Diencephalon (tissue), 1 donor: Measurements from ENCODE around the gene C4orf17. TPM values are rescaled to one million over a fixed set of nuclear protein-coding genes. Genes with fewer than 3 reads are reported as not detected.

Experiments used
- total RNA-seq: library from RNA; depleted of rRNA; stranded (reverse); fragments of >200 nt; gene quantifications from one replicate; pipeline ENCODE4 v1.2.3, GENCODE V29; 2014

Gene C4orf17
- not detected for total RNA-seq

GRCh38 chr4:99510721-99511120 is at the start of gene C4orf17:
Gene C4orf17 (plus strand): TSS chr4:99511021. CDS start chr4:99513082, 2,061 bp downstream.

GRCh38 chr4:99563310-99564186 is 52.7 kb downstream of the C4orf17 start, which contains the start of gene TRMT10A:
Gene TRMT10A (minus strand): TSS chr4:99564039. CDS start chr4:99559338, 4,701 bp downstream.

DNA sequence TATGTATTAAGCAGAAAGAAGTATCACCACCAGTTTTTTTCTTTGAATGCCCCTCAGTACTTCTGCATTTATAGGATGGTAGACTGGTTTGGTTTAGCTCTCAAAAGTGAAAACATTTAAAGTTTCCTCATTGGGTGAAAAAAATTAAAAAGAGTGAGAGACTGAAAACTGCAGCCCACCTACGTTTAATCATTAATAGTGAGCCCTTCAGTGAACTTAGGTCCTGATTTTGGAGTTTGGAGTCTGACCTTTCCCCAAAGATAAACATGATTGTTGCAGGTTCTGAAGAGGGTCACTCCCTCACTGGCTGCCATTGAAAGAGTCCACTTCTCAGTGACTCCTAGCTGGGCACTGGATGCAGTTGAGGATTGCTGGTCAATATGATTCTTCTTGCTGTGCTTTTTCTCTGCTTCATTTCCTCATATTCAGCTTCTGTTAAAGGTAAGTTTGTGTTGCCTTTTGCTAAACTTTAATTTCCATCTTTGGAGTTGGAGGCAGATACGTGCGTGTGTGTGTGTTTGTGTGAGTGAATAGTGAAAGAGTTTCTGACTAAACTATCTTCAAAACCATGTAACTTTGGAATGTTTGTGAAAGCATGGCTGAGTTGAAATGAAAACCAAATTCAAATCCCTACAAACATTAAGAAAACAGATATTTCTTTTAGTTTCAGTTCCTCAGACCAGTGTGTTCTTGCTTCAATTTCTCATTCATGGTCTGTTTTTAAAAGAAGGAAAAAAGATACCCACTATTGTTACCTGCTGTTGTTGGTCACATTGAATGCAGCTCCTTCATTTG is 63.9 kb downstream of the C4orf17 start, which contains the start of gene MTTP:
MTTP (plus strand) TSS at position 295 of the 795 bp plus-strand sequence; CDS start at position 381, 86 bp downstream.

Other genes with a start within 250 kb of the C4orf17 start
- gene ADH1A, start 220.0 kb upstream of the C4orf17 start, total RNA-seq, result not detected
- gene ADH1B, start 189.6 kb upstream of the C4orf17 start, total RNA-seq, result 0.23 TPM
- gene ADH1C, start 158.3 kb upstream of the C4orf17 start, total RNA-seq, result not detected
- gene ADH7, start 75.7 kb upstream of the C4orf17 start, total RNA-seq, result not detected
- gene TRMT10A, start 53.0 kb downstream of the C4orf17 start, total RNA-seq, result 5.8 TPM
- 3.9 TPM for gene MTTP, start 63.8 kb downstream of the C4orf17 start, total RNA-seq
- under 0.01 TPM for gene C4orf54, start 146.8 kb downstream of the C4orf17 start, total RNA-seq